HG03095 (cell line): ENCODE data around the gene VPS4B.
"Not testable (repeated sequence)": the region's sequence is repeated elsewhere in the genome, so short reads cannot be mapped to it uniquely, and the experiment has no call there.

Source experiments
- ATAC-seq: cut with Tn5 transposase; IDR thresholded peaks from one replicate; pipeline ENCODE4 v1.9.1; 2021; ENCODE audit warnings: moderate library complexity; ENCODE audit not compliant: unreplicated experiment

Gene VPS4B

DNA sequence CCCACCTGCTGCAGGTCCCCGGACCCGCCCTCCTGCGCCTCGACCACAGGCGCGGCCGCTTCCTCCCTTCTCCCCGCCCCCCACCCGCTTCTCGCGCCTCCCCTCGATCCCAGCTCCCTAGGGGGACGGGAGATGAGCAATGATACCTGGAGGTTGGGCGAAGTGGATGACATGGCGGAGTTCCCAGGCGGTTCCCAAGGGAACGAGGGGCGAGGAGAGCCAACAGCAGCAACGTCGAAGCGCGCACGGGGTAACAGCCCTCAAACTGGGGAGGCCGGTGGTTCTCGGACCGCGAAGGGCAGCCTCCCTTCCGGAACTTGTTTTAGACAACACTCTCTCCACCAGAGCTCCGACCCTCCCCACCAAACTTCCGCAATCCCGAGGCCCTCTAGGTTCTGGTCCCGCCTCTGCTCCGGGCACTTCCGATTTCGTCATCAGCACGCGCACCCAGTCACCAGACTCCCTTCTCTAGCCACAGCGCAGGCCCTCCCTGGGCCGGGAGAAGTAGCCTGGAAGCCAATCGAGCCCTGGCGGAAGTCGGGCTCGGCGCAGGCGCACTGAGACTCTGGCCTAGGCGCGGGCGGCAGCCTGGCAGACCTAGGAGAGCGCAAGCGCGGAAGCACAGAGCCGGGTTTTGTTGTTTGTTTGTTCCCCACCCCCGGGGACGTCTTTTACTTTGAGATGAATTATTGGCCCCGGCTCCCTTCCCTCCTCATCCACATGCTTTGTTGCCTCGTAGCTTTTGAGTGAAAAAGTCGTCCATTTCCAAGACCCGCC, at the start of gene VPS4B:
Gene VPS4B (minus strand): TSS at position 390 of the 777 bp plus-strand sequence. CDS start 217 bp downstream, at position 173.
- ATAC-seq: peak; percentile 96

DNA sequence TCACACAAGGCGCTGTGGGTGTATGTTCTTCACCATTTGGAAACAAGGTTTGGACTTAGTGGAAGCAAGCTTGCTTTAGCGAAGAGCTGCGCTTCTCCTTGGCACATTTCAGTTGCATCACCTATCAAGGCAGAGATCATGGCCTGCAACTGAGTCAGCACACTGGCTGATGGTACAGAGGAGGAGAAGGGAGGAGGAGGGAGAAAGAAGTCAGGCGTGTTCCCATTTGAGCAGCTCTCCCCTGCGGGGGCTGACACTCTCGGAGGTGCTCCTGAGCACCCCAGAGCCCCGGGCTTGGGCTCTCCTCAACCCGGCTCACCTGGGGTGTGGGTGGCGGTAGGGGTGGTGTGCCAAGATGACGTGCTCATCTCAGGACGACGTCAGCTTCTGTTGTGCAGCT, 48.5 kb upstream of the VPS4B start:
- ATAC-seq: no peak

DNA sequence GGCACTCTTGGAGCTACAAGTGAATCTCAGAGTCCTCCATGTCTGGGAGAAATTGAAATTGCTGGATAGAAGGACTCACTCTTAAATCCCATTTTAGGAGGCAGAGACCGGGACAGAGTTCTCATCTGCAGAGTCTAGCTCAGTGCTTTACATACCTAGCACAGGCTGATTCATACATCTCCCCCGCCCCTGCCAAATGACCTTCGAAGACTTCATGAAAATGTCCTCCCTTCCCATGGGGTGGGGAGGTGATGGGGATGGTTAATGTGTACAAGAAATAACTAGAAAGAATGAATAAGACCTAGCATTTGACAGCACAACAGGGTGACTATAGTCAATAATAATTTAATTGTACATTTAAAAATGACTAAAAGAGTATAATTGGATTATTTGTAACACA, 46.3 kb upstream of the VPS4B start:
- ATAC-seq: no peak

DNA sequence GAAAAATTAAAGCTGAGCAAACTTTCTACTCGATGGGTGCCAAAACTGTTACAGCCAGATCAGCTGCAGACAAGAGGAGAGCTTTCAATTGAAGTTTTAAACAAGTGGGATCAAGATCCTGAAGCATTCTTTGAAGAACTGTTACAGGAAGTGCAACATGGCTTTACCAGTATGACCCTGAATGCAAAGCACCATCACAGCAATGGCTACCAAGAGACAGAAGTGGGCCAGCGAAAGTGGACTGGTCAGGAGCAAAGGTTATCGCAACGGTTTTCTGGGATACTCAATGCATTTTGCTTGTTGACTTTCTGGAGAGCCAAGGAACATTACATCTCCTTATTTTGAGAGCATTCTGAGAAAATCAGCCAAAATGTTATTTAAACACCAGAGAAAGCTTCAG, 45.4 kb upstream of the VPS4B start:
- no peak for ATAC-seq

DNA sequence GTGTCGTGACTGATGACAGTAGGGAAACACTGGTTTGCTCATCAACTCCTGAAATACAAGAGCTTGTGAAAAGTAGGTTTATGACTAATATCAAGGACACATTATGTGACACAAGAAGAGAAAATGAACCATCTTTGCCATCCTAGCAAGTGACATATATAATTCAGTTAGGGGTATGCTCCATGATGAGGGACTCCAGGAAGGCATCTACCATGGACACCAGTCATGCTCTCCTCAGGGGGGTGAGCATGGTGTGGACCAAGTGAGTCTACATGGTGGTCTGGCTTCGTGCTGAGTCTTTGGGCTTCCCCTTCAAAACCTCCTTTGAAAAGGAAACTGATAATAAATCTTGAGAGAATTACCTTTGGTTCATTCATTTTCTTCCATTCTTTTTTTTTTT, 42.8 kb upstream of the VPS4B start:
- no peak for ATAC-seq

DNA sequence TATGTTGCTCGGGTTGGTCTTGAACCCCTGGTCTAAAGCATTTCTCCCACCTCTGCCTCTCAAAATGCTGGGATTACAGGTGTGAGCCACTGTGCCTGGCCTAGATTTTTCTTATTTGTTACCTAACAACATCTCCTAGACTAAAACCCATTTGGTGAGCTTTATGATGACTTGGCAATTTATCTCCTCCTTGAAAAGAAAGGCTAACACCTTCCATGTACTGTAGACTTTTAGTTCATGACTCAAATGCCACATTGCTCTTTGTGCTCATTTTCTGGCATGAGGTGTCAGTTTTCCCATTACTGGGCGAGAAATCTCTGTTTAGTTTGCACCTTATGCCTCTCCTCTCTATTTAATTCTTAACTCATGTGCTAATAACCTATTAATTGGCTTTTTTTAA, 42.2 kb upstream of the VPS4B start:
- no peak for ATAC-seq

DNA sequence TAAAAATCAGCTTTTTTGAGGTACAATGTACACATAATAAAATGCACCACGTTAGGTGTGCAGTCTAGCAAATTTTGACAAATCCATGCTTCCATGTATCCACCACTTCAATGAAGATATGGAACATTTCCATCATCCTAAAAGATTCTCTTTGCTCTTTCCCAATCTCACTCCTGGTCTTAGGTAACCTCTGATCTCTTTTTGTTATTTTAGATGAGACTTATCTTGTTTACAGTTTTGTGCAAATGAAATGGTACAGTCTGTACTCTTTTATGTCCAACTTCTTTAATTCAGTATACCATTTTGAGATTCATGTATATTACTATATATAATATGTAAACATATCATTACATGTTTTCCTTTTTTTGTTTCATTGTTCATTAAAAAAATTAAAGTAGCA, 38.1 kb upstream of the VPS4B start:
- ATAC-seq: no peak

DNA sequence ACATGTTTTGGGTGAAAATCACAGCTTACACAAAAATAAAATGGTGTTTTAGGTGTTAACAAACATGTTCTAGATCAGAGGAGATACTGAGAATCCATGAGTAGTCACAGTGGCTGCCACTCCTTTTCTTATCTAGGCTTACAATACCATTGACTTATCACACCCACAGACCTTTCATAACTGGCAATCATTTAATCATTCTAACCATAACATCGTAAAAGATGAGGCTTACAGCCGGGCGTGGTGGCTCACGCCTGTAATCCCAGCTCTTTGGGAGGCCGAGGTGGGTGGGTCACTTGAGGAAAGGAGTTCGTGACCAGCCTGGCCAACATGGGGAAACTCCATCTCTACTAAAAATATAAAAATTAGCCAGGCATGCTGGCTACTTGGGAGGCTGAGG, 35.7 kb upstream of the VPS4B start:
- no peak for ATAC-seq

DNA sequence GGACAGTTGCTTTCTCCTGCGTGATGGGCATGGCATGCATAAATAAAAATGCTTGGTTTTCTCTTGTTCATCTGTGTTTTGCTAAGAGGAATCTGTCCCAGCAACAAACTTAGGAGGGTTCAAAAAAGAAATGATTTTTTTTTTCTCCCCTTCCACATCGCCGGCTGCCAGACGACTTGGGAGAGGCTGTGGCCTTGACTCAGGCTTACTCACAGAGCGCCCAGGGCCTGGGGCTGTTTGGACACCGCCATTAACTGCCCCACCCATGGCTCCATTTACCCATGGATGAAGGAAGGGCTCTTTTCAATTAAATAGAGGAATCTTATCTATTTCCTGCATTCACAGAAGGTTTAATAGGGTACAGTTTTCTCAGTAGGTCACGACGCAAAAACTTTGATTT, 32.2 kb upstream of the VPS4B start:
- ATAC-seq: no peak

DNA sequence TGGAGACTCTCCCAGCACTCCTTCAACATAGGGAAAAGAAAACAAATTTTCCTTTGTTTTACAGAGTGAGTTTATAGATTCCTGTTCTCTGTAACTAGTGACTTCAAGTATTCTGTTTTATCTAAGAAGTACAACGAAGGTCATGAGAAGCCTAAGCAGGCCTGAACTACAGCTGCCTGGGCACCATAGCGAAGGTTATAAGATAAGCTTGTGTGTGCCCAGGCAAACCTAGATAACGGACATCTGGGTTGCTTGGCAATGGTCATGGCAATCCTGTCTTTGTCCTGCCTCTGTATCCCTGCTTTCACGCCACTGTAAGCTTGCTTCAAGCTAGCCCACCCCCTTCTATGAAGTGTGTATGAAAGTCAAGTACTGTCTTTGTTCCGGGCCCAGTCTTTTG, 30.5 kb upstream of the VPS4B start:
- ATAC-seq: not testable (repeated sequence)

DNA sequence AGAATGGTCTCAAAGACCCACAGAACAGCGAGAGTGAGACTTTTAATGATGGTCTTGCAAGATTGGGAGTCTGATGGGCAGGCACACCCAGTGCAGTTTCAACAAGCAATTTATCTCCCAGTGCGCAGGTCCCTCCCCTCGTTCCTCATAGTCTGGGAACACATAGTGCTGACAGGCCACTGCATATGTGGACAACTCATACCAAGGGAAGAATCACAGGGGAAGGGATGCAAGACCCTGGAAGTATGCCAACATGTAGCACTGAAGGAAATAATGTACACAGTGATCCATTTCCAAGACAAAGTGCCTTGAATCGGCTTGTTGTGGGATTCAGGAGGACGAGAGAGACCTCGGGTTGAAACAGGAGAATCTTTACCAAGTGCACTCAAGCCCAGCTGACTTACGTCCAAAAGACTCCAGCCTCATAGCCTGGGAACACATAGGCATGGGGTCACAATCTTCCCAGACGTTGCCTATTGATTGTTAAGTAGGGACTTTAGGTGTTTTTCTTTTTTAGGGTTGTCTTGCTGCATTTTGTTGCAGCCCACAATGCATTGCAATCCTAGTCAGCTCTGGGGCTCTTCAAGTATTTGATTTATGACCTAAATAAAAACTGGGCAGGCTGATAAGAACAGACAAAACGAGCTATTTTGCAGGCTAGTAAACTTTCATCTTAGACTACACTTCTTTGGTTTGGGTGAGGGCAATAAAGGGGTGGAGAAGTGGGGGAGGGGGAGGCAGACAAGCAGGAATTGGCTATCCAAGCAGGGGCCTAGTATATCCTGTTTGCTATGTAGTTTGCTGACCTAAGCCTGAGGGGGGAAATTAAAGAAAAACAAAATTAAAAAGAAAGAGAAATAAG, 29.8 kb upstream of the VPS4B start:
- no peak for ATAC-seq

DNA sequence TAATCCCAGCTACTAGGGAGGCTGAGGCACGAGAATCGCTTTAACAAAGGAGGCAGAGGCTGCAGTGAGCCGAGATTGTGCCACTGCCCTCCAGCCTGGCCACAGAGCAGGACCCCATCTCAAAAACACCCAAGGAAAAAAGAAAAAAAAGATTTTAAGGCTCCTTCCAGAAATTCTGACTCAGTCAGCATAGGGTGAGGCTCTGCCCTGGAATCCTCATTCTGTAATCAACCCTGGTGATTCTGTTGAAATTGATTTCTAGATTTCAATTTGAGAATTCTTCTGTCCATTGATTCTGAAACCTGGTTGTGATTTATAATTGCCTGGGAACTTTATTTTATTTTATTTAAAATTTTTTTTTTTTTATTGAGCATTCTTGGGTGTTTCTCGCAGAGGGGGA, 27.1 kb upstream of the VPS4B start:
- no peak for ATAC-seq

DNA sequence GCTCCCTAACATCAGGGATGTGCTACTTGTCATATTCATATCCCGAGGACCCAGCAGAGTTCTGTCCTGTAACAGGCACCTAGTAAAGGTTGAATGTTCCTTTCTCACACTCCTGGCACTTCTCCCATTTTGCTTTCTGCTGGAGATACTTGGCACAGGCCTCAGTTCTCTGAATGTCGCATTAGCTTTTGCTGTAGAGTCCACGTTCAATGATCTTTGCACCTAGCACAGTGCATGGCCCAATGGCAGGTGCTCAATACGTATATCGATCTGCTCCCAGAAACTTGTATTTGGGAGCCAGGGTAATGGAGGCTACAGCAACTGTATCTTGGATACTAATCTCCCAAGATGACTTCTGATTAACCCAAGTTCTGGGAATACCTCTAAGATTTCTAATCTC, 24.8 kb upstream of the VPS4B start:
- no peak for ATAC-seq

DNA sequence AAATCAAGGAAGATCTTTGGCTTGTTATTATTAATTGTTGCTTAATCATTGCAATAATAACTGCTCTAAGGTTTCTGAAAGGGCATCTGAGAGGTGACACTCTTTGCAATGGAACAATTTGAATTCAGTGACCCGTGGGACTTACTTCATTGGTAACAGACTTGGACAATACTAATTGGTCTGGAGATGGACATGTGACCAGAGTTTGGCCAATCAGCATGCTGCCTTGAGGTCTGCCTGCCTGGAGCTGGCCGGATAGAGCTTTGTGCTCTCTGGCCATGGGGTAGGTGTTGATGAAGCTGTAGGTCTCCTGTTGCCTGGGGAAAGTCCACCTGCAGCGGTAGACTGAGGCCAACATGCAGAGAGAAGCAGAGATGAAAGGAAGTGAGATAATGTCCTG, 24.0 kb upstream of the VPS4B start:
- no peak for ATAC-seq

DNA sequence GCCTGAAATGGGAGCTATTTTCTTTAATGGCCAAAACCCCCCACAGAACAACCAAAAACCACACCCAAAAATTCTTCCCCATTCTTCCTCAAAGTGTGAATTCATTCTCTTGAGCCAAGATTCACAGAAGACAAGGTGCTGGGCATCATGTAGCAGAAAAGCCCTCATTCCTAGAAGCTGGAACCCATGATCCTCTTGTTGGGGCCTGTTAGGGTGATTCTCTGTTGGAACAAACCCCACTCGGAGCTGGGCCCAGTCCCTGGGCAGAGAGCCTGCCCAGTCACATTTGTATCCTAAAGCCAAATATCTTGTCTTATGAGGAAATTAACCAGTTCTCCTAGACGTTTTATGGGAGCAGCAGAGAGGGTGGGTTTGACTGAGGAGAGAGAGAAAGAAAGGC, 22.8 kb upstream of the VPS4B start:
- ATAC-seq: no peak

DNA sequence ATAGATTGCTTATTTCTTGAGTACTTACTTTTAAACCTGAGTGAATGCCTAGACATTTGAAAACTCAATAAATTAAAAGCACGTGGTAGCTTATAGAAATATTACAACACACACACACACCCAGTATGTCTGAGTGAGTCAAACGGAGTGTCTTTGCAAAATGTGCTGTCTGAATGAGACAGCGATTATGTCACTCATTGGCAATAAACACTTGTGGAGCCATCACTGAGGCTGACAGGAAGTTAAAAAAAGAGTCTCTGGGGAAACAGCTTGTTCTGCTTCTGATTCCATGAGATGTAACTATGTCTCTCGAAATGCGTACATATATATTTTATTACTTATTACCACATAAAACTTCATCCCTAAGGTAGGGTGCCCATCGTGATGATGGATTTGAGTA, 22.3 kb upstream of the VPS4B start:
- no peak for ATAC-seq

DNA sequence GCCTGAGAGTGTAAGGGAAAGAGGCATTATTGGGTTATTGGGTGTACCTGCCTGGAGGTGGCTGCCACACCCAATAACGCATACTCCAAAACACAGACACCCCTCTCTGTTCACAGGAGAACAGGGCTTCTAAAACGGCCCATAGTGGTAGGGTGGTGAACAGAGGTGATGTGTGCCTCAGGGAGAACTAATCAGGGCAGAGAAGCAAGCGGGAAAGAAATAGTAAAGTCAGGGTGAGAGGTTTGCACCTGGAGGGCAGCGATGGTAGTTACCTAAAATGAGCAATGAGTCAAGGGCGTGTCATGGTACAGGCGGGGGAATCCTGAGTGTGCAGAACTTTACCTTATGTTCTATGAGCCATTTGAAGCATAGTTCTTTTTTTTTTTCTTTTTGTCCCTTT, 21.6 kb upstream of the VPS4B start:
- ATAC-seq: no peak

DNA sequence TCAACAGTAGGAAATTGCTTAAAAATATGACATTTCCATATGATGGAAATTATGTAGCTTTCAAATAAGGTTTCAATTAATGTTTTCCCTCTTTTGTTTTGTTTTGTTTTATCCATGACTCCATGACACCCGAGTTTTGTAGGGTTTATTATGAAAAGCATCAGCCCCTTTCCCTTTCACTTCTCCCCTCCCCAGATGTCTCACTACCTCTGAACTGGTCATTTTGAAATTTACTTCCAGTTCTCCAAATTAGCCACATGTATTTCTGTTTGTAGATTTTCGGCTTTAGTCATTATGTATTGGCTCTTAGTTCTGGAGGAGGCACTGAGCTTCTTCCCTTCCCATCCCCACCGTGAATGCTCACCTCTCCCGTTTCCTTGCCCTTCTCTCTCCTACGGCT, 18.6 kb upstream of the VPS4B start:
- no peak for ATAC-seq

DNA sequence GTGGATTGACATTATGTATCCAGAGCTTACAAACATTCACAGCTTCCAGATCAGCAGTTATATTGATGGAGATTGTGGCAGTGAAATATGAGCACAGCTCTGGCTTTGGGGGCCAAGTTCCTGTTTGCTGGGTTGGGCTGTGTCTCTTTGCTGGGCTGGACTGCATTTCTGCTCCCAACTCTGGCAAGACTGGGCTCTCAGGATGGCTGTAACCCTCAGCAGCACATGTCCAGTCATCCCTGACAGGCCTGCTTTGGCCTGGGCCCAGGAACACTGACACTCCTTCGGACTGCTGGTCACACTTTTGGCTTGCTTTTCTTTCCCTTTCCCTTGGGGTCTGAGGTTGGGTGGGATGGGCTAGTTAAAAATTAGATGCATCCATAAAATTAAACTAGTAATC, 17.9 kb upstream of the VPS4B start:
- no peak for ATAC-seq

DNA sequence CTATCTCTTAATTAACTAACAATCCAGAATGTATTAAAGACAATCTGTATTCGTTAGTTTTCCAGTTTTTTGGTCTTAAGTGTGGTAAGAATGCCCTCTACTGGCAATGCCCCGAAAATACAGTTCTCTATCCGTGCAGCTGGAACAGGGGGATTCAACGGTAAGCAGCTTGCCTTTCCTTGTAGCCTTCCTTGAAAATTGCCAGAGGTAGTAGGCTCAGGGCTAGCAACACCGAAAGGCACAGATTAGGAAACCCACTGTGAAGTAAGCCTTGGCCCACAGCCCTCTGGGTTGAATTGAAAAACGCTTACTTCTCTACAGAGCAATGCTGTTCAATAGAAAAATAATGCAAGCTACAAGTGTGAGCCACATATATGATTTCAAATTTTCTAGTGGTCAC, 17.1 kb upstream of the VPS4B start:
- no peak for ATAC-seq

DNA sequence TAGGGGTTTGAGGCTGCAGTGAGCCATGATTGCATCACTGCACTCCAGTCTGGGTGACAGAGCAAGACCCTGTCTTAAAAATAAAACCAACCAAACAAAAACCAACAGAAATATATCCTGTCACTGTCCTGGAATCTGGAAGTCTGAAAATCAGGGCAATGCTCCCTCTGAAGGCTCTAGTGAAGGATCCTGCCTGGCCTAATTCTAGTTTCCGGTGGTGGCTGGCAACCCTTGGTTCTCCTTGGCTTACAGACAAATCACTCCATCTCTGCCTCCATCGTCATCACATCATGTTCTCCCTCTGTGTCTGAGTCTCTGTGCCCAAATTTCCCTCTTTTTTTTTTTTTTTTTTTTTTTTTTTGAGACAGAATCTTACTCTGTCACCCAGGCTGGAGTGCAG, 15.9 kb upstream of the VPS4B start:
- no peak for ATAC-seq

DNA sequence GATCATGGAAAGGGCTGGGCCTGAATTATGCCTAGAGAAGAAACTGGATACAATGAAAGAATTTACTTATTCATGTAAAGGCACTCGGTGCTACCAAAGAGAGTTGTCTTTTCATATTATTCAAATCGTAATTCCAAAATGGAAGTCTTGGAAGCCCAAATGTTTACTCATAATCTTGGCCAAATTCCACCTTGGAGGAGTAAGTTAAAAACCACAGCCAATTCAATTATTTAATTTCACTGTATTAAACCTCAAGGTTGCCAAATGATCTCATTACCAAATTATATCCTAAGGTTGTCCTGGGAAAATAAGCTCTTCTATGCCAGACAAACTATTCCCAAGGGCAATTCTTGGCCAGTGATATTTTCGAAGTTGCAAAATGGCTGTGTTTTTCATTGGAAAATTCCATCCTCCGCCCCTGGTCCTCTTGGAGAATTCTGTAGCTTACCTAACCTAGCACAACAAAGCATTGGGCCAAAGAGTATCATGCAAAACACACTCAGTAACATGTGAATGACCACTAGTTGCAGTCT, 11.1 kb upstream of the VPS4B start:
- ATAC-seq: no peak
